Right ventricle myocardium inferior (tissue), 1 donor: ENCODE measurements around the gene AVPR2. TPM values are rescaled to one million over a fixed set of nuclear protein-coding genes. Genes with fewer than 3 reads are reported as not detected.

Experiments used
- ATAC-seq: fragments of 200-7000 bp; cut with Tn5 transposase; one replicate; pipeline ENCODE4 v1.9.1; 2020; ENCODE audit warnings: mild to moderate bottlenecking, moderate library complexity
- DNase-seq: peaks from one replicate; pipeline ENCODE4 v3.0.0; 2021; ENCODE audit errors: missing footprints
- intact Hi-C: fragments of 100-400 bp; cut with DNase I; formaldehyde crosslinking; loops from one replicate; pipeline ENCODE4 v1.11.0; 2022
- total RNA-seq: library from RNA; stranded (reverse); fragmentation: NEBNext Ultra II Directional; extraction: Animal tissue kit (Norgen Biotek cat#: 25700); gene quantifications from one replicate; pipeline ENCODE4 v1.2.1, GENCODE V29; 2021
- donor health status: DM: no; HTN: yes; CAD: no; lungs with severe emphysema.

The AVPR2 gene
- total RNA-seq, 1 donor from 2014 or later = 3.2 TPM

DNA sequence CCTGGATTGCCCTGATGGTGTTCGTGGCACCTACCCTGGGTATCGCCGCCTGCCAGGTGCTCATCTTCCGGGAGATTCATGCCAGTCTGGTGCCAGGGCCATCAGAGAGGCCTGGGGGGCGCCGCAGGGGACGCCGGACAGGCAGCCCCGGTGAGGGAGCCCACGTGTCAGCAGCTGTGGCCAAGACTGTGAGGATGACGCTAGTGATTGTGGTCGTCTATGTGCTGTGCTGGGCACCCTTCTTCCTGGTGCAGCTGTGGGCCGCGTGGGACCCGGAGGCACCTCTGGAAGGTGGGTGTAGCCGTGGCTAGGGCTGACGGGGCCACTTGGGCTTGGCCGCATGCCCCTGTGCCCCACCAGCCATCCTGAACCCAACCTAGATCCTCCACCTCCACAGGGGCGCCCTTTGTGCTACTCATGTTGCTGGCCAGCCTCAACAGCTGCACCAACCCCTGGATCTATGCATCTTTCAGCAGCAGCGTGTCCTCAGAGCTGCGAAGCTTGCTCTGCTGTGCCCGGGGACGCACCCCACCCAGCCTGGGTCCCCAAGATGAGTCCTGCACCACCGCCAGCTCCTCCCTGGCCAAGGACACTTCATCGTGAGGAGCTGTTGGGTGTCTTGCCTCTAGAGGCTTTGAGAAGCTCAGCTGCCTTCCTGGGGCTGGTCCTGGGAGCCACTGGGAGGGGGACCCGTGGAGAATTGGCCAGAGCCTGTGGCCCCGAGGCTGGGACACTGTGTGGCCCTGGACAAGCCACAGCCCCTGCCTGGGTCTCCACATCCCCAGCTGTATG lies 1.8 kb downstream of the AVPR2 start:
- no peak for ATAC-seq
- DNase-seq = no peak
- intact Hi-C loops = no loop called here

DNA sequence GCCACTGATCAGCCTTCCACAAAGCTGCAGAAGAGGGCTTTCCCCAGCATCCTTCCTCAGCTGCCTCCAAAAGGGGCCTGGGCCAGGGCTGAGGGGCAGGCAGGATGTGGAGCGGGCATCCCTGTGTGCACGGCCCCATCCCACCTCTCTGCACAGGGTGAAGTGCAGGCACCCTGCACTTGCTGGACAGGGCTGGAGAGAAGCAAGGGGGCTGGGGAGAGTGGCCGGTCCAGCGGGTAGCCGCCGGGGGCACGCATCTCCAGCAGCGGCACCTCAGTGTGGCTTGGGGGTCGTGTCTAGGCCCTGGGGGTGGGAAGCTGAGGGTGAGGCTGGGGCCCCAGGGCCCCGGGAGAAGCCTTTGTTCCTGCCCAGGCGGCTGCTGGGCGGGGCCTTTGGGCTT lies 3.0 kb downstream of the AVPR2 start:
- ATAC-seq = no peak
- DNase-seq = no peak
- intact Hi-C loops = no loop called here

DNA sequence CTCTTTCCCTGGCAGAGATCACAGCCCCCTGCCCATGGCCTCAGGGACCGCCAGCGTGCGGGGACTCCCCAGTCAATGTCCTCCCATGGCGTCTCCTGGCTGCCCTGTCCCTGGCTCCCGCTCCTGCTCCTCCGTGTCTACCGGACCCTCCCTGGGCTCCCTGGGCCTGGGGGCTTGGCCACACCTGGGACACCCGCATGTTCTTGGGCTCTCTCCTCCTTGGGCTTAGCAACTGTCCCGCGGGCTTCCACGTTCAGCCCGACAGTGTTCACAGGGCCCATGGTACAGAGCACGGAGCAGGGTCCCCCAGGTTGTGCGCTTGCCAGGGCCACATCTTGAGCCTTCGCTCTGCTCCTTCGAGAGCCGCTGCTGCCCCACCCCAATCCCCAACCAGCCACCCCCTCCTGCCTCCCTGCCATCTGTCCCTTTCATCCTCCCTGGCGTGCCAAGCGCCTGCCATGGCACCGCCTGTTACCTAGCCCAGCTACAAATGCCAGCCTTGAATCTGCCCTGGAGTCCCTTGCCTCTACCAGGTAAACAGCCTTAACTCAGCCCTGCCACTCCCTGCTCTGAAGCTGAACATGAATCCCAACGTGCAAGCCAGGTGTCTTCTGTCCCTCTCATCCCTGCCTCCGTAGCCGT lies 3.9 kb downstream of the AVPR2 start:
- ATAC-seq (no peak), DNase-seq (no peak)
- intact Hi-C loops = no loop called here

DNA sequence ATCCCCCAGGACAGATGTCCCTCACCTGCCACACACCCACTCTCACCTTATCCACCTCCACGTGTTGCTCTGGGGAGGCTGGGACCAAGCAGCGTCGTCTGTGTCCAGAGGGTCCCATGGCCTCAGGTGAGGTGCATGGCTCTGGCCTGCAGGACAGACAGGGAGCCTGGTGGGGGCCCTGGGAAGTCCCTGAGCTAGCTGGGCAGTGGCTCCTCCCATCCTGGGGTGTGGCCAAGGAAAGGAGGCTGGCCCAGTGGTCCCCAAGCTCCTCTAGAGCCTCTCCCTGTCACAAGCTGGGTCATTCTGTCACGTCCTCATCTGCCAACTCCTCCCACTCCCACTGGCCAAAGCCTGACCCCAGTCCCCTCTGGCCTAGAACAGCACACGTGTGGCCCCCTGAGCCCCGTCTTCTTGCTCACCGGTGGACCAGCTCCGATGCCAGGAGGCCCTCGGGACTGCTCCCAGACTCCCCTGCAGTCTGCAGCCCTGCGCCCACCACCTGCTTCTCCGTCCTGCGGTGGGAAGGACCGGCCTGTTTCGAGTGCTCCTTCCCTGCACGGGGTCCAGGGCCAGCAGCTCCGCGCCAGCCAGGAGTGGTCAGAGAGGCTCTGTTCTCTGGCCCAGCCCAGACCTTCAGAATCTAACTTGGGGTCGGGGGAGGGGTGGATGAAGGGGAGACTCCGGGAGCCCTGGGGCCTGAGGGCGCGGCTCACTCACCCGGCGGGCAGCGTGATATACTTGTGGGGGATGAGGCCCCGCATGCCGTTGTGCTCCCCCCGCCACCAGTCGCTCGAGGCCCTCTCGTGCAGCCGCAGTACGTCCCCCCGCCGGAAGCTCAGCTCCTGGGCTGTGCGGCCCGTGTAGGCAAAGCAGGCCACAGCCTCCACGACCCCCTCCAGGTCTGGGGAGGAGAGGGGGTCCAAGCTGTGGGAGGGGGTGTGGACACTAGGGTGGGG lies 4.8 kb downstream of the AVPR2 start:
- intact Hi-C loops = no loop called here
- ATAC-seq (no peak), DNase-seq (no peak)

DNA sequence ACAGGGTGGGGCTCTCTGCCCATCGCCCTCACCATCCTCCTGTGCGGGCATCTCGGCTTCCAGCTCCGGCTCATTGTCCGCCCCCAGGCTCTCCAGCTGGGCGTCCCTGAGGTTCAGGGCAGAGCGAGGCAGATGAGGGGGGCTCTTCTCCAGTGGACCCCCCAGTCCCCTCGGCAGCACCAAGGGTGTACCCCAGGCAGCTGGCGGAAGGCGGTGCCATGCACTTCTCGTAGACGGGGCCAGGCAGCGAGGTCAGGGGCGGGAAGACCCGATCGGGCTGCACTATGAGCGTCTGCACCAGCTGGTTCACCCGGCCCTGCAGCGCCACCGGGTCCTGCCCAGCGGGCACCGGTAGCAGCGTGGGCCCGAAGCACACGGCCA lies 5.5 kb downstream of the AVPR2 start:
- DNase-seq (no peak), ATAC-seq (no peak)
- intact Hi-C loops = no loop called here

DNA sequence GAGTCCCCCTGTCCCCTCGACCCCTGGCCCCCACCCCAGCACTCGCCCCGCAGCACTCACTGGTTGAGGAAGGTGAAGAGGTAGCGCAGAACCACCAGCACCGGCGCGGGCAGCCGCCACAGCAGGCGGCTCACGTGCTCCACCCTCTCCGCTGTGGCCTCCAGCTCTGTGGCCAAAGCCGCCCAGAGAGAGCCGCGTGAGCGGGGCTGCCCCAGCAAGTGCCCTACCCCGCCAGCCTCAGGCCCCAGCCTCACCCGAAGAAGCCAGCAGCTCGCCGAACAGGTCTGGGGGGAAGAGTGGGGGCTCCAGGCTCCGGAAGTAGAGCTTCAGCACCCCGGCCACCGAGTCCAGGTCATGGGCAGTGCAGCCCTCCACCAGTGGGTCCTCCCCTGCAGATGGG lies 6.0 kb downstream of the AVPR2 start:
- intact Hi-C loops = no loop called here

DNA sequence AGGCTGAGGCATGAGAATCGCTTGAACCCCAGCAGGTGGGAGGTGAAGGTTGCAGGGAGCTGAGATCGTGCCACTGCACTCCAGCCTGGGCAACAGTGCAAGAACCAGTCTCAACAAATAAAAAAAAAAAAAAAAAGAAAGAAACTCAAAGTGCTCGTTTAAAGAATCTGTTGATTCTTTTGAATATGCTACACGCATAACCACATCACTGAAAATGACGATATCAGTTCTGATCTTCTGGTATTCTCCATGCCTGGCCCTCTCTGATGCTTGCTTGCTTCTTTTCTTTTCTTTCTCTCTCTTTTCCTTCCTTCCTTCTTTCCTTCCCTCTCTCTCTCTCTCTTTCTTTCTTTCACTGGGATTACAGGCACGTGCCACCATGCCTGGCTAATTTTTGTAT lies 7.3 kb downstream of the AVPR2 start:
- ATAC-seq (no peak), DNase-seq (no peak)
- intact Hi-C loops = no loop called here

More for the DNA sequence above, 6.0 kb downstream of the AVPR2 start:
- no peak for ATAC-seq
- DNase-seq = no peak

DNA sequence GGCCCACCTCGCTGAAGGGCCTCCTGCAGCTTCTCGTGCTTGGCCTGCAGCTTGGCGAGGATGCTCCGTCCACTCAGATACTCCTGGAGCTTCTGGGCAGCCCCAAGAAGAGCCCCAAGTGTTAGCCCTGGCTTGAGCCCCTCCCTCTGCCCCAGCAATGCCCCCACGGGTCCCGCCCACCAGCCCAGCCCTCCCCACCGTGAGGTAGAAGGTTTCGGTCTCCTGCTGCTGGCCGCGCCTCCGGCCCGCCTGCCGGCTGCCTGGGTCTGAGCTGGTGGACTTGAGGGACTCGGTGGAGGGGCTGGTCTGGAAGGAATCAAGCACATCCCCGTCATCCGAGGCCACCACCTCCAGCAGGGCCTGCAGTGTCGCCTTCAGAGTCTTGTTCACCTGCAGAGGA lies 8.7 kb downstream of the AVPR2 start:
- ATAC-seq (no peak), DNase-seq (no peak)
- intact Hi-C loops = no loop called here

DNA sequence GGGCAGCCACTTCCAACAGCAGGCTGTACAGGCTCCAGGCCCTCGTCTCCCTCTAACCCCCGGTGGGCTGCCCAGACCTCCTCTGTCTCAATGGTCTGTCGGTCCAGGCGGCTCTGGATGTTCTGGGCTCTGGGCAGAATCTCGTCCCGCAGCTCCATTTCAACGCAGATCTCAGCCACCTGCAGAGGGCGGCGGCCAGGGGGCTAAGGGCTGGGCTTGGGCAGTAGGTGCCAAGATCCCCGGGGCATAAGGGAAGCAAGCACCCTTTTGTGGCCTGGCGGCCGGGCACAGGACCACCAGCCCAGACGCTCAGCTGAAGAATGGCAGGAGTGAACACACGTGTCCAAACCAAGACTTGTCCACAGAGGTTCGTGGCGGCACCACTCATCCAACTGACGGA lies 9.2 kb downstream of the AVPR2 start:
- intact Hi-C loops = no loop called here
- ATAC-seq (no peak), DNase-seq (no peak)

DNA sequence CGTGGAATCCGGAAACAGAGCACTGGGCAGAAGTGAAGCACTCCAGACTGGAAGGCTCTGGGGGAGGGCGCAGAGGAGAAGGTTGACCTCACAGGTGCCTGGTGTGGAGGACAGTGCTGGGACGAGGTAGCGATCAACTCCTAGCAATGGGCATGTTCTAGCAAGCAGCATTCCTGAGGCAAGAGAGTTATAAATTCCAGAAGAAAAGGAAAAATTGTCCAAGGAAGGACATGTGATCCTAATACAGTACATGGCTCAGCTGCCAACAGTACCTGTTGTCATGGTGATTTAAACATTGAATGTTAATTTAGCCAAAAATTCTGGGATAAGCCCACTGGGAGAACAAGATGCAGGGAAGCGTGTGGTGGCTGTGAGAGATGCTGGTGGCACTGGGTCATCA lies 13.4 kb downstream of the AVPR2 start:
- DNase-seq = no peak
- intact Hi-C loops = no loop called here
- no peak for ATAC-seq

DNA sequence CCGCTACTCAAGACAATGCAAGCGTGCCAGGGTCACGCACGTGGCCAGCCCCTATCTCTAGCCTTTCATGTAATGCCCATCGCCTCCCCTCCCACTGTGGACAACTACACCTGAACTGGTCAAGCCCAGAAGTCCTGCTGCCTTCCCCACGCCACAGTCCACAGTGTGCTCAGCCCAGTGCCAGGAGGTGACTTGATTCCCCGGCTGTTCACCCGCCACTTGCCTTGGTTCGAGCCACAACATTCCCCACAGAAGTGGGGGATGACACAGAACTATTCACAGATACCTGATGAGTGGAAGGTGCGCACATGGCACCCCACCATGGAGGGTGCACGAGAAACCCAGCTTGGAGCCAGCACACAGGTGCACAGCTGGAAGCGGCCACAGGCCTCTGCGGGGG lies 14.8 kb downstream of the AVPR2 start:
- intact Hi-C loops = no loop called here
- DNase-seq (no peak), ATAC-seq (no peak)

DNA sequence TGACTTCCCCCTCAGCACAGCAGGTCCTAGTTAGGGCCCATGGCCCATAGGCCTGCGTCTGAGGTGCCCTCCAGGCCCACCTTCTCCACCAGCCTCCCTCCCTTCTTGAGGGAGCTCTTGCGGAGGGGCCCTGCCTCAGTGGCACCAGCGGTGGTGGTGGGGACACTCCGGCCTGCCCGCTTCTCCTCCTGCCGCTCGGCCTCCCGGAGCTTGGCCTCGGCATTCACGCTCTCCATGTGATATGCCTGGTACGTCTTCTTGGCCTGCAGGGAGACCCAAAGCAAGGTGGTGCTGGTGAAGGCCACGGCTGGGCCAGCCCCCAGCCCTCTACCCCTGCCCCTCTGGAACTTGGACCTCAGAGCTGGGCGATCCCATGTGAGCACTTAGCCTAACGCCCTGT lies 16.1 kb downstream of the AVPR2 start:
- intact Hi-C loops = no loop called here
- ATAC-seq (no peak), DNase-seq (no peak)

DNA sequence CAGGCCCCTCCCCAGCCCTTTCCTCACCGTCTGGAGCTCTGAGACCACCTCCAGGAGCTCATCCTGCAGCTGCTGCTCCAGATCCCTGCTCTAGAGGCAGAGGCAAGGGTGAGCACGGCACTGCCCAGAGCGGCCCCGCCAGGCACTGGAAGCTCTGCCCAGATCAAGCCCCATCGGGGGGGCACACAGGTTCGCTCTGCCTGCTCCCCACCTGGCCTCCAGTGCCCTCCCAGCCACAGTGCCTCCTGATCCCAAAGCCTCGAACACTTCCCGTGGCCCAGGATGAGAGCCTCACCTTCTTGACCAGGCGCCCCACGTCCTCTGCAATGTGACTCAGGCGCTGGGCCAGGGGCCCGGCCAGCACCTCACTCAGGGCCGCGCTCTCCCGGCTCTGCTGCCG lies 16.6 kb downstream of the AVPR2 start:
- no peak for DNase-seq
- intact Hi-C loops = no loop called here
- ATAC-seq = no peak

DNA sequence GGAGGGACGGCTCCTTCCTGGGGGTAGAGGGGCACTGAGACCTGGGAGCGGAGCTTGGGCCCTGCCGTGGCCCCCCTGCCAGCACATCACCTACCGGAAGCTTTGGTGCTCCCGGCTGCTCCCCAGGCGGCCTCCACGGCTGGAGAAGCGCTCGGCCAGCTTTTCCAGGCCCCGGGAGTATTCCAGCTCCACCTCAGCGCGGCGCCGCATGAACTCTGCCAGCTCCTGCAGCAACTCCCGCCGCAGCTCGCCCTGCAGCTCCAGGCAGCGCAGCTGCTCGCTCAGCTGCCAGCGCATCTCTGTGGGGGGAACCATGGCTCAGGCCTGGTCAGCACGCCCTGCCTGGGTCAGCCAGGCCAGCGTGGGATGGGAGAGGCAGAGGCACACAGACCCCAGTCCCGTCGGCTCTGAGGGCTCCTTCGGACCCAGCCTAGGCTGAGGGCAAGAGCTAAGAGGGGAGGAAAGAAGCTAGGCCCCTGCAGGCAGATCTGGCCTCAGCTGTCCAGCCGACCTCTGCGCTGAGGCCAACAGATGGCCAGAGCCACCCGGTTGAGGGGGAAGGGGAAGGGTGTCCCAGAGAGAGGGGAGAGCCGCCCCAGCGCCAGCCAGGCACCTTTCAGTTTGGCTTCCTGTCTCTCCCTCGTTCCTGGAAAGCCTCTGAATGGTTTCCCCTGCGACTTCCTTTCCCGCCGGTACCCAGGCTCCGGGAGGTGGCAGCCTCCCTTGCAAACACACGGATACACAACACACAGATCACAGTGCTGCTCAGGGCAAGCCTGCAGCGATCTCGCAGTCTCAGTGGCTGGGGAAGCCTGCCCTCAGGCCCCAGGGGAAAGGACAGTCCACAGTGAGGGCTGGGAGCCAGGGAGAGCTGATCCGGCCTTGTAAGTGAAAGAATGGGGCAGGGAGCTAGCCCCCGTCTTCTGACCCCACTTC lies 17.3 kb downstream of the AVPR2 start:
- DNase-seq (no peak), ATAC-seq (no peak)
- intact Hi-C loops = no loop called here

DNA sequence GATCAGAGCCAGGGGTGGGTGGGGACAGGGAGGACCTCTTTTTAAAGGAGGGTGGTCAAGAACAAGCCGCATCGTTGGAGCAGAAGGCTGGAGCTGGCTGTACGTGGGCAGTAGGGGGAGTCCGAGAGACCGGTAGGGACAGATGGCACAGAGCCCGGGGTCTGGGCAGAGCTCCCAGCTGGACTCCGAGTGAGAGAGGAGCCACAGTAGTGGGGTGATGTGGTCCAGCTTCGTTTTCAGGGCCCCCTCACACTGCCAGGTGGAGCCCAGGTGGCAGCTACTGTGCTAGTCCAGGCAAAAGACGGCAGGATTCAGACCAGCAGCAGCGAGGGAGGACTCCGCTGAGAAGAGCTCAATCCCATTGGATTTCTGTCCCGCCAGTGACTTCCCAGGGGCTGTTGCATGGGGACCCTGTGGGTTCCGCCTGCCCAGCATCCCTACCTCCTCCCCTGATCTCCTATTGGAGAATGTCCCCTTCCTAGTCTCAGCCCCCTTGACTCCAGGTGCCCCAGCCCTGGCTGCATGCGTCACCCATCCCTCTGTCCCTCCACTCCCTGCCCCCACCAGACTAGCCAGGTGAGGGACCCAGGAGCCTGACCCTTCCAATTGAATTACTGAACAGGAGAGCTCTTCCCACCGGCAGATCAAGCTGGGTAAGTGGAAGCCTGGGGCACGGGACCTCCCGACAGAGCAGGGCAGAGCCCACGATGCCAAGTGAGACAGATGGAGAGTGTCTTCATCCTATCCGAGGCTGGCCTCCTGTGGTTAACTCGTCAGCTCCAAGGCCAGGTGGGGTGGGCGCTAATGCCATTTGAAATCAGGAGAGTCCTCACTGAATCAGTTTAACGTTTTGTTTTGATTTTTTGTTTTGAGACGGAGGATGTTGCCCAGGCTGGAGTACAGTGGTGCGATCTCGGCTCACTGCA lies 18.7 kb downstream of the AVPR2 start:
- intact Hi-C loops = no loop called here
- ATAC-seq = peak; percentile 50
- peak; percentile 89 for DNase-seq

DNA sequence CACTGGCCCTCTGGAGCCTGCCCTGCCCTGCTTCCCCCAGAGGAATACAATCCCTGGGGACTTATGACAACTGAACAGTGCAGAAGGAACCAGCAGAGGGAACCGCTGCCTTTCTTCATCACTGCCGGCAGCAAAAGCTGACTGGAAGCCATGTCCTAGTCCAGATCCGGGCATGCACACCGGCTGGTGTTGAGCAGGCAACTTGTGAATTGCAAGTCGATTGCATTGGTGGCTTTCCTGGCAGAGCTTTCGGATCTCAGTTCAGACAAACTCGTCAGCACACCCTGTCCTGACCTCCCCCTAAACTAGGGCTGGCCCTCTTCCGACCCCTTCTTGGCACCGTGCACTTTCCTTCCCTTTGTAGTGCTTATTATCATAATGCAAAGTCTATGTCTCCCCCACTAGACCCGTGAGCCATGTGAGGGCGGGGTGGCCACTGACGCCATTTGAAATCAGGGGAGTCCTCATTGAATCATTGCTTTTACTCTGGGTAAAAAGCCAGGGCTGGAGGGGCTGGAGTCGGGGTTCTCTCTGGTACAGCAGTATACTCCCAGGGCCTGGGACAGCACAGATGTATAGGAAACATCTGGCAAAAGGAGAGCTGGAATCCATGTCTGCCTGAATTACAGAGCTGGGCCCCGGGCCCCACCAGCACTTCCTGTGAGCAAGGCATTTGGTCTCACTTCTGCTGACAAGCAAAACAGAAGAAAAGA lies 19.8 kb downstream of the AVPR2 start:
- ATAC-seq = no peak
- DNase-seq = no peak
- intact Hi-C loops = no loop called here

DNA sequence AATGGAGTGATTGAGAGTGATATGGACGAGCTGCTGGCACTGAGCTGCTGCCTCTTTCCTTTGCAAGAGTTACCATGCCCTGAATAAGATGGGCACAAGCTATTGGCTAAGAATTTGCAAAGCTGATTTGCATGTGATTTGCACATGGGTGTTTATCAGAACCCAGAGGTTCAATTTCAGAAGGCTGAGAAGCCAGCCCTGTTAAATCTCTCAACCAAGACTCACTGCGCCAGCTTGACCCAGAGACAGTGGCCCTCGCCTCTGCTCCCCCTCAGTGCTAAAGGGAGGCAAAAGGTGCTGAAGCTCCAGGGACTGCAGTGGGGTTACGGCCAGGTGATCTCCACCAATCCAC lies 20.9 kb downstream of the AVPR2 start:
- DNase-seq = no peak
- intact Hi-C loops = no loop called here
- no peak for ATAC-seq
